Astrocyte (in vitro differentiated cells and primary cell): ENCODE results near the gene ELP2.

Experiments used
- CTCF ChIP-seq: IDR thresholded peaks from 2 replicates; pipeline ENCODE4 v1.5.1; 2011; ENCODE audit warnings: low read depth, mild to moderate bottlenecking, inconsistent platforms, low read length, moderate library complexity; ENCODE audit not compliant: insufficient read depth
- EZH2 ChIP-seq: IDR thresholded peaks from 2 replicates; pipeline ENCODE4 v1.6.1; 2012; ENCODE audit warnings: mild to moderate bottlenecking, low read length, inconsistent platforms; ENCODE audit not compliant: insufficient read depth

GRCh38 chr18:36162981-36163380 is 33.3 kb downstream of the ELP2 start:
- no peak for TF ChIP-seq EZH2
- no peak for TF ChIP-seq CTCF
